Measurements from ENCODE around the gene MAP1S. TPM values are rescaled to one million over a fixed set of nuclear protein-coding genes. Genes with fewer than 3 reads are reported as not detected.

Gene MAP1S, protein sequence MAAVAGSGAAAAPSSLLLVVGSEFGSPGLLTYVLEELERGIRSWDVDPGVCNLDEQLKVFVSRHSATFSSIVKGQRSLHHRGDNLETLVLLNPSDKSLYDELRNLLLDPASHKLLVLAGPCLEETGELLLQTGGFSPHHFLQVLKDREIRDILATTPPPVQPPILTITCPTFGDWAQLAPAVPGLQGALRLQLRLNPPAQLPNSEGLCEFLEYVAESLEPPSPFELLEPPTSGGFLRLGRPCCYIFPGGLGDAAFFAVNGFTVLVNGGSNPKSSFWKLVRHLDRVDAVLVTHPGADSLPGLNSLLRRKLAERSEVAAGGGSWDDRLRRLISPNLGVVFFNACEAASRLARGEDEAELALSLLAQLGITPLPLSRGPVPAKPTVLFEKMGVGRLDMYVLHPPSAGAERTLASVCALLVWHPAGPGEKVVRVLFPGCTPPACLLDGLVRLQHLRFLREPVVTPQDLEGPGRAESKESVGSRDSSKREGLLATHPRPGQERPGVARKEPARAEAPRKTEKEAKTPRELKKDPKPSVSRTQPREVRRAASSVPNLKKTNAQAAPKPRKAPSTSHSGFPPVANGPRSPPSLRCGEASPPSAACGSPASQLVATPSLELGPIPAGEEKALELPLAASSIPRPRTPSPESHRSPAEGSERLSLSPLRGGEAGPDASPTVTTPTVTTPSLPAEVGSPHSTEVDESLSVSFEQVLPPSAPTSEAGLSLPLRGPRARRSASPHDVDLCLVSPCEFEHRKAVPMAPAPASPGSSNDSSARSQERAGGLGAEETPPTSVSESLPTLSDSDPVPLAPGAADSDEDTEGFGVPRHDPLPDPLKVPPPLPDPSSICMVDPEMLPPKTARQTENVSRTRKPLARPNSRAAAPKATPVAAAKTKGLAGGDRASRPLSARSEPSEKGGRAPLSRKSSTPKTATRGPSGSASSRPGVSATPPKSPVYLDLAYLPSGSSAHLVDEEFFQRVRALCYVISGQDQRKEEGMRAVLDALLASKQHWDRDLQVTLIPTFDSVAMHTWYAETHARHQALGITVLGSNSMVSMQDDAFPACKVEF
- 14.1 and 16.2 TPM in 2 replicates for total RNA-seq

GRCh38 chr19:17718947-17719711, at the start of gene MAP1S:
TSS of gene MAP1S (plus strand) at chr19:17719480. CDS start at chr19:17719503, 23 bp downstream.

GRCh38 chr19:17687857-17688784, 31.2 kb upstream of the MAP1S start, which contains the start of gene UNC13A:
TSS of gene UNC13A (minus strand) at chr19:17688354. CDS start at chr19:17688199, 155 bp downstream.

DNA sequence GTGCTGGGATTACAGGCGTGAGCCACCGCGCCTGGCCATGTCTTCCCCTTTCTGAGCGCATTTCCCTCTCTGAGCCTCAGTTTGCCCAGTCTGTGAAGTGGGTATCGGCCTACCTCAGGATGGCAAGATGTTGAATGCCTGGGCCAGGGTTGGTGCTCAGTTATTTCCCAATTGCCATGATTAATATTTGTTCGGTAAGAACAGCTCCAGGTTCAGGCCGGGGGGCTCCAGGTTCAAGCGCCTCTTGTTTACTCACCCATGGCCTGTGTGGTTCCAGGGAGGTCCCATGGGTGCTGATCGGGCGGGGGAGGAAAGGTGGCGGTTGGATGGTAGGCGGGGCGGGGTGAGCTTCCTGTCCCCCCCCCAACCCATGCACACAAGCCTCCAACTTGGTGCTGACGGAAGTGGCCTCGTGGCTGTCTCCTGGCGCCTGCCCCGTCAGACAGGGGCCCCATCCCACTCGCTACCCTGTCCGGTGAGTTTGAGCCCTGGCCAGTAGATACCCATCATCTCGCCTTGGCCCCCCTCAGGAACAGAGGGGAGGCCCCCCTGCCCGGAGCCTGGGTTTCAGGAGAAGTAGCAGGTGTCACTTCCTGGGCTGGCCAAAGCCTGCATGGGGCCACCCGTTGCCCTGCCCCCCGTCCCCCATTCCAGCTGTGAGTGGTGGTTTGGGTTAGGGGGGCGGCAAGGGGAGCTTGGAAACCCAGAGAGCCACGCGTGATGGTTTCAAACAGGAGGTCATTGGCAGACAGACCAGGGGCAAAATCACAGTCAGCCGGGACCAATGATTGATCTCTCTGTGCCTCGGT, 32.0 kb downstream of the MAP1S start, which contains the start of gene FCHO1:
FCHO1 (plus strand) TSS at position 375 of the 809 bp plus-strand sequence. CDS start 3,688 bp downstream, outside the sequence.

Other genes with a start within 250 kb of the MAP1S start
- 21.7 and 25.9 TPM in 2 replicates for gene SLC27A1, start 249.0 kb upstream of the MAP1S start, total RNA-seq
- 99.3 and 118 TPM in 2 replicates for gene PGLS, start 207.8 kb upstream of the MAP1S start, total RNA-seq
- 57.7 and 155 TPM in 2 replicates for gene COLGALT1, start 163.8 kb upstream of the MAP1S start, total RNA-seq
- gene UNC13A, start 31.1 kb upstream of the MAP1S start, total RNA-seq: 0.11 and 0.39 TPM in 2 replicates
- 1.6 and 2.0 TPM in 2 replicates for gene FCHO1, start 32.0 kb downstream of the MAP1S start, total RNA-seq
- gene B3GNT3, start 75.7 kb downstream of the MAP1S start, total RNA-seq: 7.1 and 10.4 TPM in 2 replicates
- 0.22 TPM in 1 of 2 replicates, not detected in the other for gene INSL3, start 102.0 kb downstream of the MAP1S start, total RNA-seq
- gene JAK3, start 128.5 kb downstream of the MAP1S start, total RNA-seq: 6.0 and 10.6 TPM in 2 replicates
- gene RPL18A, start 140.4 kb downstream of the MAP1S start, total RNA-seq: 1,286 and 1,916 TPM in 2 replicates
- gene SLC5A5, start 152.5 kb downstream of the MAP1S start, total RNA-seq: under 0.01 TPM in 1 of 2 replicates, not detected in the other
- 16.9 and 44.1 TPM in 2 replicates for gene CCDC124, start 213.5 kb downstream of the MAP1S start, total RNA-seq
- not detected in 2 replicates for gene KCNN1, start 247.6 kb downstream of the MAP1S start, total RNA-seq

Data from placental epithelial cell (primary cell).